A673 (cell line): ENCODE measurements around the gene STC2.

Experiments
- CTCF ChIP-seq: fragments of 300-800, 200-600 bp; sonication (generic); conservative IDR thresholded peaks from 2 replicates; pipeline ENCODE4 v1.5.1; 2017; ENCODE audit warnings: low read depth, mild to moderate bottlenecking, antibody characterized with exemption, low read length, moderate library complexity, mixed read lengths
- EZH2 ChIP-seq: fragments of 200-600 bp; sonication (generic); IDR thresholded peaks from 2 replicates; pipeline ENCODE4 v1.6.1; 2017; ENCODE audit warnings: borderline replicate concordance, low read depth, mild to moderate bottlenecking, mixed read lengths, antibody characterized with exemption, low read length; ENCODE audit not compliant: poor library complexity, severe bottlenecking

- no peak for TF ChIP-seq CTCF
- TF ChIP-seq EZH2, result no peak
These were observed 31.2 kb downstream of the STC2 start for GRCh38 chr5:173296737-173297676.
